ENCODE results near the gene CES1.

DNA sequence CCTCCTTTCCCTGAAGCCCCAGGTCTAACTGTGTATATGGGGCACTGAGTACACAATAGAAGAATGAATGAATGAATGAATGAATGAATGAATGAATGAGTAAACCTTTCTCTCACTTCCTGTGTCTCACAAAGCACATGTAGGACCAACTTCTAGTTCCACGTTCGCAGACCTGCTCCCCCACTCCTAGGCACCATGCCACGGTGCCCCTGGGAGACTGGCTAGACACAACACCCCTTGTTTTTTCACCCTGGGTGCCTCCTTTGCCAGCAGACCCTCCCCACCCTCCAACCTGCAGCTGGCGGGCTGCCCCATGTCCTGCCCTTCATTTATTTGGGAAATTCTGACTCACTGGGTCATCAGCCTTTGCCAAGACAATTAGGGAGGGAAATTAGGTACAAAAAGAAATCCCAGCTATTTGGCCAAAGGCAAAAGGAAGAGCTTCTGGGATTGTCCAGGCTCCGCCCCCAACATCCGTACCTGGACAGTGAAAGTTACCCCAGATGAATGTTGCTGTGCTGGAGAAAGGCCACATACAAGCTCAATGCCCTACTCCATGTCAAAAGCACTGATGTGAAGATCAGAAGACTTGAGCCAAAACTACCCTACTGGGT is 7.7 kb downstream of the CES1 start:
- TF ChIP-seq CREB1 (IDR thresholded peaks at IDR 0.05; ENCODE audit: low read depth) (no peak), REST (IDR thresholded peaks at IDR 0.05; ENCODE audit: low read depth) (no peak), FOXM1 (IDR thresholded peaks at IDR 0.05; ENCODE audit: borderline replicate concordance, low read depth) (no peak), TAF1 (IDR thresholded peaks at IDR 0.05; ENCODE audit: low read depth) (no peak), RAD21 (IDR thresholded peaks at IDR 0.05; ENCODE audit: low read depth) (no peak), USF1 (IDR thresholded peaks at IDR 0.05) (no peak), CEBPB (IDR thresholded peaks at IDR 0.05) (no peak), NFIC (IDR thresholded peaks at IDR 0.05) (no peak), TEAD4 (IDR thresholded peaks at IDR 0.05) (no peak), EP300 (IDR thresholded peaks at IDR 0.05; ENCODE audit: borderline replicate concordance) (no peak)

Data from Ishikawa (cell line).